ENCODE data around the gene IFNGR2. TPM values are rescaled to one million over a fixed set of nuclear protein-coding genes. Genes with fewer than 3 reads are reported as not detected.
A peak's percentile ranks its signal among the peaks of the same experiment; 100 is the strongest.

IFNGR2 gene
- 34.6 TPM for total RNA-seq
- long read RNA-seq, transcript IFNGR2-201 (7 exons, 2,221 nt): major isoform, 126 of 143 reads
- long read RNA-seq, partial matches to known transcripts: 4 of 143 reads
- long read RNA-seq, other reads (novel, unspliced or antisense): 5 of 143 reads

DNA sequence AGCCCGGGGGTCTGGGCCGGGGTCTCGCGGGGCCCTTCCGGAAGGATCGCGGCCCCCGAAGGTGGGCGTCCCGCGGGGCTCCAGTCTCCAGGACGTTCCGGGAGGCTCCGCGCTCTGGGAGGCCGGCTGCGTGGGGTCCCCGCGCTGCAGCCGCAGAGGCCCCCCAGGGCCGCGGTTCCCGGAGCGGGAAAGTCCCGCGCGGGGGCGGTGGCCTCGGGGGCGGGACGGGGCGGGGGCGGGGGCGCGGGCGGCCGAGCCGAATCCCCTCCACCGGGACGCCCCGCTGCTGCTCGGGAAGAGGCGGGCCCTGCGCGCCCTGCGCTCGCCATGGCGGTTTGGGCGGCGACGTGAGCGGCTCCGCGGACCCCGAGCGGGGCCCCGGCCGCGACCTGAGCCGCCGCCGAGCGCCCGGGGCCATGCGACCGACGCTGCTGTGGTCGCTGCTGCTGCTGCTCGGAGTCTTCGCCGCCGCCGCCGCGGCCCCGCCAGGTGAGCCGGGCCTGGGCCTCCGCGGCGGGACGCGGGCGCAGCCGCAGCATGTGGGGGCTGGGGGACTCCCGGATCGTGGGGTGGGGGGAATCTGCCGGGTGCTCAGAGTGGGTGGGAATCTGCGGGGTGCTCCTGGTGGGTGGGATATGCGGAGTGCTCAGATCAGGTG, at the start of gene IFNGR2:
IFNGR2 (plus strand) TSS at position 286 of the 658 bp plus-strand sequence; CDS start at position 417, 131 bp downstream.
- DNase-seq: peak; percentile 50
- peaks cover 47% of the 10 kb centered on the region for H3K4me1 ChIP-seq
- intact Hi-C loops (cut with micrococcal nuclease): no loop called here
- H3K27me3 ChIP-seq (ENCODE audit: low read depth): no peaks in the 10 kb centered on the region
- TF ChIP-seq CTCF (IDR thresholded peaks at IDR 0.05; ENCODE audit: borderline replicate concordance): no peak
- peak within 1 kb of the TSS; percentile 96 for H3K4me3 ChIP-seq
- no peaks in the 10 kb centered on the region for H3K36me3 ChIP-seq
- H3K27ac ChIP-seq (replicated peaks): peak within 1 kb of the TSS; percentile 95
- no peaks in the 10 kb centered on the region for H3K9me3 ChIP-seq (replicated peaks)

GRCh38 chr21:33355355-33355754, 47.9 kb upstream of the IFNGR2 start:
- Histone ChIP-seq H3K36me3 (peaks cover 66% of the 10 kb centered on the region), H3K4me3 (no peak overlapping the region), H3K27me3 (ENCODE audit: low read depth) (no peaks in the 10 kb centered on the region), H3K4me1 (peaks cover 5% of the 10 kb centered on the region), H3K9me3 (replicated peaks) (no peaks in the 10 kb centered on the region), H3K27ac (replicated peaks) (peak overlapping the region; percentile 21)
- no peak for TF ChIP-seq CTCF (IDR thresholded peaks at IDR 0.05; ENCODE audit: borderline replicate concordance)
- no peak for DNase-seq
- intact Hi-C loops (cut with micrococcal nuclease): no loop called here

- no peak for TF ChIP-seq CTCF (IDR thresholded peaks at IDR 0.05; ENCODE audit: borderline replicate concordance)
- Histone ChIP-seq H3K4me1 (peaks cover 11% of the 10 kb centered on the region), H3K36me3 (peaks cover 60% of the 10 kb centered on the region), H3K27me3 (ENCODE audit: low read depth) (no peaks in the 10 kb centered on the region), H3K9me3 (replicated peaks) (no peaks in the 10 kb centered on the region), H3K4me3 (no peak overlapping the region), H3K27ac (replicated peaks) (no peak overlapping the region)
- intact Hi-C loops (cut with micrococcal nuclease): no loop called here
- no peak for DNase-seq
Observed at GRCh38 chr21:33355996-33356395, 47.2 kb upstream of the IFNGR2 start.

- H3K27ac ChIP-seq (replicated peaks): no peak overlapping the region
- TF ChIP-seq CTCF (IDR thresholded peaks at IDR 0.05; ENCODE audit: borderline replicate concordance): no peak
- peaks cover 23% of the 10 kb centered on the region for H3K4me1 ChIP-seq
- intact Hi-C loops (cut with micrococcal nuclease): no loop called here
- no peak for DNase-seq
- H3K27me3 ChIP-seq (ENCODE audit: low read depth): no peaks in the 10 kb centered on the region
- H3K36me3 ChIP-seq: peaks cover 49% of the 10 kb centered on the region
- no peaks in the 10 kb centered on the region for H3K9me3 ChIP-seq (replicated peaks)
- H3K4me3 ChIP-seq: no peak overlapping the region
Observed at GRCh38 chr21:33357177-33357576, 46.0 kb upstream of the IFNGR2 start.

- peaks cover 28% of the 10 kb centered on the region for H3K36me3 ChIP-seq
- H3K27ac ChIP-seq (replicated peaks): peak overlapping the region; percentile 72
- H3K27me3 ChIP-seq (ENCODE audit: low read depth): no peaks in the 10 kb centered on the region
- H3K4me3 ChIP-seq: no peak overlapping the region
- DNase-seq: no peak
- H3K9me3 ChIP-seq (replicated peaks): no peaks in the 10 kb centered on the region
- peaks cover 26% of the 10 kb centered on the region for H3K4me1 ChIP-seq
- intact Hi-C loops (cut with micrococcal nuclease): no loop called here
- TF ChIP-seq CTCF (IDR thresholded peaks at IDR 0.05; ENCODE audit: borderline replicate concordance): no peak
Observed at GRCh38 chr21:33359446-33359845, 43.8 kb upstream of the IFNGR2 start.

Data from left ventricle myocardium inferior (tissue), 1 donor.